PC-9 (cell line): ENCODE results near the gene NPBWR2.

Experiments used
- CTCF ChIP-seq: fragments of 200-600 bp; sonication (generic); conservative IDR thresholded peaks from 2 replicates; pipeline ENCODE4 v1.6.1; 2017; ENCODE audit warnings: mixed run types, antibody characterized with exemption, mild to moderate bottlenecking, moderate library complexity
- EZH2 ChIP-seq: fragments of 200-600 bp; sonication (generic); IDR thresholded peaks from 2 replicates; pipeline ENCODE4 v1.8.0; 2017; ENCODE audit warnings: antibody characterized with exemption, low read depth

GRCh38 chr20:64149809-64150560 lies 42.6 kb upstream of the NPBWR2 start:
- TF ChIP-seq CTCF: no peak
- no peak for TF ChIP-seq EZH2
